Kidney capillary endothelial cell (primary cell): ENCODE results near the gene BBLN.
"Not testable (repeated sequence)": the region's sequence is repeated elsewhere in the genome, so short reads cannot be mapped to it uniquely, and the experiment has no call there.

ENCODE experiments used
- DNase-seq: peaks from one replicate; pipeline ENCODE4 v3.0.0-alpha.2; 2018; ENCODE audit warnings: low spot score

The BBLN gene

GRCh38 chr9:128124873-128125579 is 35.0 kb upstream of the BBLN start:
- DNase-seq: peak; percentile 34

- no peak for DNase-seq
Measured at GRCh38 chr9:128125580-128126354, 34.3 kb upstream of the BBLN start.

- DNase-seq: peak; percentile 75
Measured at GRCh38 chr9:128127568-128127989, 32.5 kb upstream of the BBLN start, which contains the start of gene PTGES2. PTGES2 (minus strand) TSS chr9:128127729; CDS start chr9:128127717, 12 bp downstream.

- DNase-seq: peak; percentile 87
Measured at GRCh38 chr9:128127990-128128835, 31.9 kb upstream of the BBLN start.

GRCh38 chr9:128128836-128129590 is 31.1 kb upstream of the BBLN start:
- no peak for DNase-seq

- not testable (repeated sequence) for DNase-seq
Measured at GRCh38 chr9:128129976-128130590, 30.0 kb upstream of the BBLN start.

GRCh38 chr9:128130651-128131050 is 29.4 kb upstream of the BBLN start:
- DNase-seq: not testable (repeated sequence)

GRCh38 chr9:128131346-128131745 is 28.7 kb upstream of the BBLN start:
- not testable (repeated sequence) for DNase-seq

GRCh38 chr9:128132139-128132538 is 27.9 kb upstream of the BBLN start:
- peak; percentile 37 for DNase-seq

- not testable (repeated sequence) for DNase-seq
Measured at GRCh38 chr9:128135561-128135960, 24.5 kb upstream of the BBLN start.

- no peak for DNase-seq
Measured at GRCh38 chr9:128136816-128137793, 23.0 kb upstream of the BBLN start.

- no peak for DNase-seq
Measured at GRCh38 chr9:128138001-128138400, 22.1 kb upstream of the BBLN start.

GRCh38 chr9:128139621-128140020 is 20.4 kb upstream of the BBLN start:
- DNase-seq: no peak

- no peak for DNase-seq
Measured at GRCh38 chr9:128141604-128142003, 18.5 kb upstream of the BBLN start.

- no peak for DNase-seq
Measured at GRCh38 chr9:128142061-128142460, 18.0 kb upstream of the BBLN start.

- DNase-seq: no peak
Measured at GRCh38 chr9:128142596-128142995, 17.5 kb upstream of the BBLN start.

GRCh38 chr9:128143525-128144238 is 16.4 kb upstream of the BBLN start:
- no peak for DNase-seq

- DNase-seq: no peak
Measured at GRCh38 chr9:128144239-128145181, 15.6 kb upstream of the BBLN start.
